ENCODE data around the gene ECT2L. TPM values are rescaled to one million over a fixed set of nuclear protein-coding genes. Genes with fewer than 3 reads are reported as not detected.

The ECT2L gene
- total RNA-seq, 1 donor from 2014 or later = not detected

DNA sequence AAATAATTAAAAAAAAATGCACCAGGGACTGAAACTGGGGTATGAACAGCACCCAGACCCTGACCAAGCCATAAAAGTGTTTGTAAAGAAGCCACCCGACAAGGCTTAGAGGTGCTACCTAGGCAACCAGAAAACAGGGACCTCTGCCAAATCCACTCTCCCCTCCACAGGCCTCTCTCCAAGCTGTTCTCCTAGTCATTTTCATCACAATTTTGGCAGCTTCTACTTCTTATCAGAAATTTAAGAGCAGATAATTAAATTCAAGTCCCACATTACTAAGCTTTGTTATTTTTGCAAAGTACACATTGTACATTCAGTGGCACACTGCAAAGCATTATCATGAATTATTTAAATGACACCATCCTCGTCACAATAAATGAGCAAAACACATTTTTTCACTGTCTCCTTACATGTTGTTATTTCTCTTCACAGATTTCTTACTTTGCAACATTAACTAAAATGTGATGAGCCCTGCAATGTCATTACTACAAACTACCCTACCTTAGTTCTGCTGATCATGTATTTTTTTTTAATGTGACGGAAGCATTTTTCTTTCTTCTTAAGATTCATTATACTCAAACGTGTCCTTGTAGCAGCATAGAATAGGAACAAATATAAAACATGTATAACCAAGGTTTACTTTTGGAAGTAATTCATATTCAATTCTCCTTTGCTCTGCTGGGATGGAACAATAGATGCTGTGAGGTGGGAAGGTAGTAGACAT, 38.1 kb downstream of the ECT2L start:
- no peaks in the 10 kb centered on the region for H3K27me3 Mint-ChIP-seq (ENCODE audit: unreplicated experiment)
- no peak overlapping the region for H3K4me3 Mint-ChIP-seq (ENCODE audit: unreplicated experiment)
- no peaks in the 10 kb centered on the region for H3K36me3 Mint-ChIP-seq (ENCODE audit: low read depth, unreplicated experiment)
- TF ChIP-seq CTCF (IDR thresholded peaks at IDR 0.05; ENCODE audit: unreplicated experiment) = no peak
- no peak for DNase-seq (ENCODE audit: low spot score)
- no peaks in the 10 kb centered on the region for H3K4me1 Mint-ChIP-seq (ENCODE audit: unreplicated experiment)
- no peak overlapping the region for H3K27ac Mint-ChIP-seq (ENCODE audit: unreplicated experiment)
- H3K9me3 Mint-ChIP-seq (ENCODE audit: unreplicated experiment) = no peaks in the 10 kb centered on the region

GRCh38 chr6:138837246-138837645, 41.4 kb downstream of the ECT2L start:
- TF ChIP-seq CTCF (IDR thresholded peaks at IDR 0.05; ENCODE audit: unreplicated experiment) = no peak
- Mint-ChIP-seq H3K36me3 (ENCODE audit: low read depth, unreplicated experiment) (no peaks in the 10 kb centered on the region), H3K4me3 (ENCODE audit: unreplicated experiment) (no peak overlapping the region), H3K27ac (ENCODE audit: unreplicated experiment) (no peak overlapping the region), H3K27me3 (ENCODE audit: unreplicated experiment) (no peaks in the 10 kb centered on the region), H3K4me1 (ENCODE audit: unreplicated experiment) (no peaks in the 10 kb centered on the region), H3K9me3 (ENCODE audit: unreplicated experiment) (no peaks in the 10 kb centered on the region)
- DNase-seq (ENCODE audit: low spot score) = no peak

DNA sequence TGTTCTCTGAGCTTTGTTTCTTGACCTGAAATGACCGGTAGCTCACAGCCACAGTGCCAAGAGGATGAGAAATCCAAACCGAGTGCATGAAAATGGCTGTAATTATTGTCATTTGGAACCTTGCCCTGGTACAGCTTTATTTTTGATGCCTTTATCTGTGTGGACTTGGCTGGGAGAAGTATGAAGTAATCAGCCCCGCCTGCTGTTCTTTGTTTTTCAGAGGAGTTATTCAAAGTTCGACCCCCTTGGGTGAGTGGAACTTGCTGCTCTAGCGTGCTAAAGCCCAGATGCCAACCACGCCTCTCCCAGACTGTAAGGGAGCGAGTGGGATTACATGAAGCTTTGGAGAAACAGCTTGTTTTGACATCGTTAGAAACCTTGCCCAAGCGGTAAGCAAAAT, 48.3 kb downstream of the ECT2L start:
- Mint-ChIP-seq H3K27me3 (ENCODE audit: unreplicated experiment) (peaks cover 2% of the 10 kb centered on the region), H3K9me3 (ENCODE audit: unreplicated experiment) (no peaks in the 10 kb centered on the region), H3K4me1 (ENCODE audit: unreplicated experiment) (no peaks in the 10 kb centered on the region), H3K4me3 (ENCODE audit: unreplicated experiment) (no peak overlapping the region), H3K36me3 (ENCODE audit: low read depth, unreplicated experiment) (no peaks in the 10 kb centered on the region), H3K27ac (ENCODE audit: unreplicated experiment) (no peak overlapping the region)
- no peak for TF ChIP-seq CTCF (IDR thresholded peaks at IDR 0.05; ENCODE audit: unreplicated experiment)
- DNase-seq (ENCODE audit: low spot score) = no peak

GRCh38 chr6:138847884-138848283, 52.0 kb downstream of the ECT2L start:
- TF ChIP-seq CTCF (IDR thresholded peaks at IDR 0.05; ENCODE audit: unreplicated experiment) = no peak
- DNase-seq (ENCODE audit: low spot score) = no peak
- no peaks in the 10 kb centered on the region for H3K36me3 Mint-ChIP-seq (ENCODE audit: low read depth, unreplicated experiment)
- H3K4me1 Mint-ChIP-seq (ENCODE audit: unreplicated experiment) = no peaks in the 10 kb centered on the region
- peaks cover 2% of the 10 kb centered on the region for H3K27me3 Mint-ChIP-seq (ENCODE audit: unreplicated experiment)
- H3K9me3 Mint-ChIP-seq (ENCODE audit: unreplicated experiment) = no peaks in the 10 kb centered on the region
- no peak overlapping the region for H3K27ac Mint-ChIP-seq (ENCODE audit: unreplicated experiment)
- H3K4me3 Mint-ChIP-seq (ENCODE audit: unreplicated experiment) = no peak overlapping the region

- H3K9me3 Mint-ChIP-seq (ENCODE audit: unreplicated experiment) = no peaks in the 10 kb centered on the region
- H3K4me3 Mint-ChIP-seq (ENCODE audit: unreplicated experiment) = no peak overlapping the region
- H3K27me3 Mint-ChIP-seq (ENCODE audit: unreplicated experiment) = no peaks in the 10 kb centered on the region
- H3K4me1 Mint-ChIP-seq (ENCODE audit: unreplicated experiment) = no peaks in the 10 kb centered on the region
- no peak overlapping the region for H3K27ac Mint-ChIP-seq (ENCODE audit: unreplicated experiment)
- TF ChIP-seq CTCF (IDR thresholded peaks at IDR 0.05; ENCODE audit: unreplicated experiment) = no peak
- DNase-seq (ENCODE audit: low spot score) = no peak
- no peaks in the 10 kb centered on the region for H3K36me3 Mint-ChIP-seq (ENCODE audit: low read depth, unreplicated experiment)
Observed at GRCh38 chr6:138848461-138848860, 52.6 kb downstream of the ECT2L start.

Measured in endothelial cell (in vitro differentiated cells).